HCT116 (cell line): ENCODE measurements around the gene MCF2L.

Experiments
- EGR1 ChIP-seq: IDR thresholded peaks from 2 replicates; pipeline ENCODE4 v1.6.1; 2012; ENCODE audit warnings: low read depth
- EZH2phosphoT487 ChIP-seq: fragments of 200-600 bp; IDR thresholded peaks from 2 replicates; pipeline ENCODE4 v1.6.1; 2018; ENCODE audit warnings: antibody characterized with exemption, borderline replicate concordance
- FOSL1 ChIP-seq: IDR thresholded peaks from 2 replicates; pipeline ENCODE4 v1.6.1; 2012; ENCODE audit warnings: low read depth
- POLR2A ChIP-seq: IDR thresholded peaks from 2 replicates; pipeline ENCODE4 v1.7.0; 2011; ENCODE audit warnings: borderline replicate concordance; ENCODE audit not compliant: insufficient read depth, insufficient read length; ENCODE audit errors: extremely low read depth
- ZNF274 ChIP-seq: fragments of 200-500 bp; sonication (Bioruptor generic); IDR thresholded peaks from 2 replicates; pipeline ENCODE4 v1.6.1; 2014; ENCODE audit warnings: mild to moderate bottlenecking, low read depth, low read length, inconsistent platforms
- TF ChIP-seq, protein P1 (sequence below), 3 experiments: fragments of 200-600 bp in 1 of 3; sonication (generic) in 1 of 3; IDR thresholded peaks in 2 of 3; conservative IDR thresholded peaks in 1 of 3; 2 replicates each; pipeline ENCODE4 v1.5.1; 2012 to 2017; ENCODE audit warnings: low read depth in 2 of 3, low read length in 2 of 3, antibody characterized with exemption in 1 of 3, borderline replicate concordance in 1 of 3, control low read depth in 1 of 3, mild to moderate bottlenecking in 1 of 3, mixed read lengths in 1 of 3, mixed run types in 1 of 3, moderate library complexity in 1 of 3; ENCODE audit not compliant: insufficient read depth in 1 of 3

DNA sequence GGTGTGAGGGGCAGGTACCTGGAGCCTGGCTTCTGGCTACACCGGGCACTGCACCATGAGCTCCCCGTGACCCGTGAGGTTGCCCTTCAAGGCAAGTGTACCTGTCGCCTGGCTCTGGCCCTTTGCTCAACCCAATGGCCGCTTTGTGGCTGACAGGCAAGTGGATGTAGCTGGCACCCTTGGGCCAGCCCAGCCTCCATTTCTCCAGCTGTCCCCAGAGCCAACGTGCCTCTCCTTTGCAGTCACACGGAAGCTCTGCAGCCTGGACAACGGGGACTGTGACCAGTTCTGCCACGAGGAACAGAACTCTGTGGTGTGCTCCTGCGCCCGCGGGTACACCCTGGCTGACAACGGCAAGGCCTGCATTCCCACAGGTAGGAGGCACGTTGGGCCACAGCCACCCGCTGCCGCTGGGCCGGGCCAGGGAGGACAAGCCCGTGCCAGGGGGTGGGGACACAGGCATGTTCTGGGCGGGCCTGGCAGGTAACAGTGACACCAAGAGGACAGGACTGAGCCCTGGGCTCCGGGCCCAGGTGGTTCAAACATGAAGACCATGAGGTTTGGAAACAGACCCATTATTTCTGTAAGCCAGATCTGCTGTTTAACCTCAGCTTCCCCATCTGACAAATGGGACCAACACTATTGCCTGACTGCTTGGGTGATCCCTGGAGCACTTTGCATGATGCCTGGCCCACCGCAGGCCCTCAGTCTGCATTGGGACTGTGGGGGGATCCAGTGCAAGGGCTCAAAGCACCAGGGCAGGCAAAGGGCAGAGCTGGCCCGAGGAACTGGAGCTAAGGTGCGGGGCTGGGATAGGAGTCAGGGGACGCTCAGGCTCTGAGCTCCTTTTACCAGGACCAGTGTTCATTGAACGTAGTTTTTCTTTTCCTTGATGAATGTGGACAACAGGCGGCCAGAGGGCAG is 171.9 kb downstream of the MCF2L start:
- no peak for TF ChIP-seq EGR1
- no peak for TF ChIP-seq EZH2phosphoT487
- TF ChIP-seq POLR2A = no peak
- TF ChIP-seq, protein P1, sequence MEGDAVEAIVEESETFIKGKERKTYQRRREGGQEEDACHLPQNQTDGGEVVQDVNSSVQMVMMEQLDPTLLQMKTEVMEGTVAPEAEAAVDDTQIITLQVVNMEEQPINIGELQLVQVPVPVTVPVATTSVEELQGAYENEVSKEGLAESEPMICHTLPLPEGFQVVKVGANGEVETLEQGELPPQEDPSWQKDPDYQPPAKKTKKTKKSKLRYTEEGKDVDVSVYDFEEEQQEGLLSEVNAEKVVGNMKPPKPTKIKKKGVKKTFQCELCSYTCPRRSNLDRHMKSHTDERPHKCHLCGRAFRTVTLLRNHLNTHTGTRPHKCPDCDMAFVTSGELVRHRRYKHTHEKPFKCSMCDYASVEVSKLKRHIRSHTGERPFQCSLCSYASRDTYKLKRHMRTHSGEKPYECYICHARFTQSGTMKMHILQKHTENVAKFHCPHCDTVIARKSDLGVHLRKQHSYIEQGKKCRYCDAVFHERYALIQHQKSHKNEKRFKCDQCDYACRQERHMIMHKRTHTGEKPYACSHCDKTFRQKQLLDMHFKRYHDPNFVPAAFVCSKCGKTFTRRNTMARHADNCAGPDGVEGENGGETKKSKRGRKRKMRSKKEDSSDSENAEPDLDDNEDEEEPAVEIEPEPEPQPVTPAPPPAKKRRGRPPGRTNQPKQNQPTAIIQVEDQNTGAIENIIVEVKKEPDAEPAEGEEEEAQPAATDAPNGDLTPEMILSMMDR (IDR thresholded peaks at IDR 0.05 in 2 of 3, conservative IDR thresholded peaks at IDR 0.05 in 1 of 3; ENCODE audit: borderline replicate concordance in 1 of 3, insufficient read depth in 1 of 3, low read depth in 2 of 3, low read length in 2 of 3) = no peak
- TF ChIP-seq FOSL1 = no peak
- TF ChIP-seq ZNF274 = no peak
